Ovary (tissue), 10 donors: ENCODE measurements around the gene ERCC8. TPM values are rescaled to one million over a fixed set of nuclear protein-coding genes. Genes with fewer than 3 reads are reported as not detected.
A peak's percentile ranks its signal among the peaks of the same experiment; 100 is the strongest.

Source experiments
- DNase-seq, 5 donors: peaks; one replicate each; pipeline ENCODE4 v3.0.0-alpha.2; 2019 to 2020
- H3K27ac ChIP-seq, 2 donors: fragments of 200-600 bp; one replicate each; pipeline versions ENCODE4 v1.5.1 to v1.8.0; 2019 to 2022
- H3K27me3 ChIP-seq: fragments of 200-600 bp; one replicate; pipeline ENCODE4 v1.8.0; 2022
- H3K36me3 ChIP-seq: fragments of 200-600 bp; sonication (generic); one replicate; pipeline ENCODE4 v1.5.1; 2019
- H3K4me1 ChIP-seq: one replicate; pipeline ENCODE4 v1.8.1; 2013; ENCODE audit warnings: mild to moderate bottlenecking, moderate library complexity; ENCODE audit not compliant: insufficient read depth
- H3K4me3 ChIP-seq: fragments of 200-600 bp; sonication (generic); one replicate; pipeline ENCODE4 v1.5.1; 2017
- H3K9me3 ChIP-seq, 2 donors: fragments of 200-600 bp in 1 of 2; sonication (generic) in 1 of 2; one replicate each; pipeline versions ENCODE4 v1.5.1 to v1.8.1; 2013 to 2019; ENCODE audit warnings: mild to moderate bottlenecking in 1 of 2, moderate library complexity in 1 of 2
- CTCF ChIP-seq, 3 donors: fragments of 450-650 bp in 2 of 3; fragments of 200-600 bp in 1 of 3; IDR thresholded peaks; one replicate each; pipeline versions ENCODE4 v1.5.1 to v1.8.0; 2016 to 2022; ENCODE audit warnings: antibody characterized with exemption in 3 of 3, mild to moderate bottlenecking in 1 of 3
- EP300 ChIP-seq: sonication (generic); formaldehyde crosslinking; IDR thresholded peaks from one replicate; pipeline ENCODE4 v1.6.1; 2017; ENCODE audit warnings: antibody characterized with exemption
- POLR2A ChIP-seq: fragments of 450-650 bp; IDR thresholded peaks from one replicate; pipeline ENCODE4 v1.6.1; 2017; ENCODE audit warnings: antibody characterized with exemption, mild to moderate bottlenecking, moderate library complexity
- WGBS, 3 donors: extraction: QIAGEN DNeasy Blood & Tissue Kit in 1 of 3; methylation state at CpG; one replicate each; pipeline versions ENCODE4 v1.1.5 to v1.1.7; 2013 to 2017; 5-methylcytosine and 5-hydroxymethylcytosine counted together
- intact Hi-C, 4 donors: fragments of 100-400 bp; cut with DNase I; formaldehyde crosslinking; loops; one replicate each; pipeline versions ENCODE4 v1.11.0 to v1.15.1; 2022 to 2023
- long read RNA-seq, 3 donors: library from polyadenylated mRNA in 2 of 3; unstranded in 2 of 3; transcript quantifications; one replicate each; pipeline ENCODE4 v2.0.0 and lab custom pipeline, GENCODE V29; 2021 to 2026
- polyA plus RNA-seq, 2 donors: library from polyadenylated mRNA; stranded (reverse); fragments of 200-250 nt in 1 of 2; fragments of 350-450 nt in 1 of 2; fragmentation: Illumina TruSeq in 1 of 2; extraction: RNeasy Lipid Tissue Mini Kit (QIAGEN cat#74804) in 1 of 2; gene quantifications; one replicate each; pipeline ENCODE4 v1.2.3, GENCODE V29; 2013 to 2014
- total RNA-seq, 7 donors: library from RNA; depleted of rRNA in 2 of 7; stranded (reverse); fragments of >200 nt in 2 of 7; fragmentation: NEBNext Ultra II Directional in 3 of 7; extraction: Animal tissue kit (Norgen Biotek cat#: 25700) in 3 of 7; gene quantifications; one replicate each; pipeline versions ENCODE4 v1.1.0 to v1.2.4, GENCODE V29; 2016 to 2023
- donor health status: DM: no; HTN: no; CAD: no; lungs with moderate emphysema.
- donor health status: DM: no; HTN: no; CAD: no.
- donor health status: Bipolar disorder and iron deficiency.
- donor health status: DM: yes; HTN: yes; CAD: no.
- donor health status: DM: no; HTN: no; CAD: no.
- donor health status: DM: yes; HTN: yes; CAD: no.

Gene ERCC8
- total RNA-seq (10 to 100 TPM in 2 of 7 donors, 1 to 10 TPM in 5; 7.4 to 12.4 (median 8.7) TPM), polyA plus RNA-seq (1 to 10 TPM; 6.2 to 7.5 TPM)
- long read RNA-seq, donor 1, transcript ERCC8-201 (12 exons, 2,017 nt) = major isoform, 18 of 23 reads
- long read RNA-seq, donor 1, partial matches to known transcripts = 1 of 23 reads
- long read RNA-seq, donor 1, other reads (novel, unspliced or antisense) = 3 of 23 reads
- long read RNA-seq, donor 2, partial matches to known transcripts = 25 of 142 reads
- long read RNA-seq, donor 2, other reads (novel, unspliced or antisense) = 114 of 142 reads
- long read RNA-seq, donor 3, transcript ERCC8-201 (12 exons, 2,017 nt) = major isoform, 5 of 6 reads
- long read RNA-seq, donor 3, partial matches to known transcripts = 0 of 6 reads
- long read RNA-seq, donor 3, other reads (novel, unspliced or antisense) = 1 of 6 reads

- intact Hi-C loops = no loop called here
- no peaks in the 10 kb centered on the region for H3K36me3 ChIP-seq
- DNase-seq = peak; percentile 84 to 92 (median 89)
- no peaks in the 10 kb centered on the region for H3K9me3 ChIP-seq
- peak within 1 kb of the TSS; percentile 62 for H3K4me3 ChIP-seq
- WGBS, 3 donors = 0 to 2% (median 1%) methylated on average over 54 to 64 of the region's 64 CpGs
- peak within 1 kb of the TSS; percentile 63 to 80 for H3K27ac ChIP-seq
- no peaks in the 10 kb centered on the region for H3K4me1 ChIP-seq
- TF ChIP-seq POLR2A = peak; percentile 37
- no peak for TF ChIP-seq EP300
- H3K27me3 ChIP-seq = no peaks in the 10 kb centered on the region
Observed at GRCh38 chr5:60944904-60945812, at the start of gene ERCC8, which contains the start of gene NDUFAF2. TSS of gene ERCC8 (minus strand) at chr5:60945070. CDS start at chr5:60945008, 62 bp downstream. TSS of gene NDUFAF2 (plus strand) at chr5:60945205. CDS start at chr5:60945256, 51 bp downstream.

DNA sequence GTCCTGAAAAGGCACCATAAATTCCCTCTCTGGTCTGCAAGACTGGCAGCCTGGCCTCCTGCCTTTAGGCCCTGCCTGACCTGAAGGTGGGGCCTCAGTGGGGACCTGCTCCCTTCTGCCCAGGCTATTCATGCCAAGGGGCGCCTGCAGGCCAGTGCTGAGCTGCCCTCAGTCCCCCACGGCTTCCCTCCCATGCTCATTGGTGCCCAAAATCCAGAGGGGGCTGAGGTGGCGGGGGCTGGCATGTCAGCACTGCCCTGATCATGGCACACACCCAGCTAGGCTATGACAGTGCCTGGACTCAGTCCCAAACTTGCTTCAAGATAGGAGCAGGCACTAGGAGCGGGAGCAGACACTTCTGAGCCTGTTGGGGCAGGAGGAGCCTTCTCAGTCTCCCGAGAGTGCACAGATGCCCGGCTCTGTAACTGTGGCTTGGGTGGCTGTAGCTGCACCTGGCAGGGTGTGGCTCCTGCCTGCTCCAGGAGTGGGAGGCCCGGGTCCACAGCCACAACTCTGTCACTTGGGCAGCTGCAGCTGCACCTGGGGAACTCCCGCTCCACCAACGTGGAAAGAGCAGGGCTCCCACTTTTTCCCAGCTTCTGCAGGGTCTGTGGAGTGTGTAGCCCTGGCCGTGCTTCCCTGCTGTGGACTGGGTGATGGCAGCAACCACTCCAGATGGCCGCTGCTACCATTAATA, 49.2 kb upstream of the ERCC8 start:
- no peak for DNase-seq
- 85 to 93% (median 90%) methylated on average over 11 of the region's 11 CpGs for WGBS, 3 donors
- Histone ChIP-seq H3K27me3 (no peaks in the 10 kb centered on the region), H3K27ac (no peak overlapping the region), H3K4me1 (no peaks in the 10 kb centered on the region), H3K4me3 (no peak overlapping the region), H3K9me3 (no peaks in the 10 kb centered on the region), H3K36me3 (no peaks in the 10 kb centered on the region)
- TF ChIP-seq EP300 = no peak
- no peak for TF ChIP-seq CTCF (IDR thresholded peaks at IDR 0.05)
- TF ChIP-seq POLR2A = no peak
- intact Hi-C loops = no loop called here

DNA sequence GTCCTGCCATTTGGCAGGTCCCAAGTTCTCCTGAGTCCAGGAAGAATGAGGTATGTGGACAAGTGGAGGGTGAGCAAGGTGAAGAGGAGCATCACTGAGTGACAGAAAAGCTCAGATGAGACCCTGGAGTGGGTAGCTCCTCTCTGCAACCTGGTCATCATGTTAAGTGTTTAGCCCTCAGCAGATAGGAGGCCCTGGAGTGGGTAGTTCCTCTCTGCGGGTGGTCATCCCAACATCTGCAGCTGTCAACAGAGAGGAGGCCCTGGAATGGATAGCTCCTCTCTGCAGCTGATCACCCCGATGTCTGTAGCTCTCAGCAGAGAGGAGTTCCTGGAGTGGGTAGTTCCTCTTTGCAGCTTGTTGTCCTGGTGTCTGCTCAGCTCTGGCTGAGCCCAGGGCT, 48.6 kb upstream of the ERCC8 start:
- 96 to 100% (median 100%) methylated on average over 2 of the region's 2 CpGs for whole genome bisulfite sequencing, 3 donors
- no peak overlapping the region for H3K4me3 ChIP-seq
- TF ChIP-seq CTCF (IDR thresholded peaks at IDR 0.05) (no peak), POLR2A (no peak), EP300 (no peak)
- no peaks in the 10 kb centered on the region for H3K27me3 ChIP-seq
- intact Hi-C loops = no loop called here
- DNase-seq = no peak
- H3K9me3 ChIP-seq = no peaks in the 10 kb centered on the region
- no peaks in the 10 kb centered on the region for H3K4me1 ChIP-seq
- H3K27ac ChIP-seq = no peak overlapping the region
- H3K36me3 ChIP-seq = no peaks in the 10 kb centered on the region

GRCh38 chr5:60992871-60993270, 48.0 kb upstream of the ERCC8 start:
- Histone ChIP-seq H3K27me3 (no peaks in the 10 kb centered on the region), H3K27ac (no peak overlapping the region), H3K36me3 (no peaks in the 10 kb centered on the region), H3K9me3 (no peaks in the 10 kb centered on the region), H3K4me1 (no peaks in the 10 kb centered on the region), H3K4me3 (no peak overlapping the region)
- WGBS, 3 donors = 97 to 99% (median 99%) methylated on average over 6 of the region's 6 CpGs
- TF ChIP-seq POLR2A (no peak), EP300 (no peak), CTCF (IDR thresholded peaks at IDR 0.05) (no peak)
- intact Hi-C loops = no loop called here
- DNase-seq = no peak
